Pancreas (tissue), 10 donors: ENCODE measurements around the gene LZTR1. TPM values are rescaled to one million over a fixed set of nuclear protein-coding genes. Genes with fewer than 3 reads are reported as not detected.

Experiments
- ATAC-seq, 4 donors: fragments of 200-7000 bp; cut with Tn5 transposase; one replicate each; pipeline versions ENCODE4 v1.8.0 to v1.9.1; 2020; ENCODE audit warnings: mild to moderate bottlenecking in 4 of 4, moderate library complexity in 4 of 4
- DNase-seq, 6 donors: peaks; one replicate each; pipeline ENCODE4 v3.0.0-alpha.2; 2020
- FAIRE-seq: peaks from 2 replicates; lab custom pipeline; 2012; peaks lifted over from hg19 to GRCh38; lab: Jason Lieb, UNC
- H3K27ac ChIP-seq, 4 donors: fragments of 200-600 bp; sonication (generic); 1 replicate in 3 of 4; 2 replicates in 1 of 4; pipeline versions ENCODE4 v1.5.0 to v1.8.0; 2020
- H3K27me3 ChIP-seq, 4 donors: fragments of 200-600 bp; one replicate each; pipeline ENCODE4 v1.8.0; 2021
- H3K36me3 ChIP-seq, 3 donors: fragments of 200-600 bp; sonication (generic) in 1 of 3; one replicate each; pipeline versions ENCODE4 v1.5.0 to v1.8.0; 2020 to 2021
- H3K4me1 ChIP-seq, 3 donors: fragments of 200-600 bp; one replicate each; pipeline ENCODE4 v1.8.0; 2021
- H3K4me3 ChIP-seq, 4 donors: fragments of 200-600 bp; sonication (generic) in 2 of 4; one replicate each; pipeline versions ENCODE4 v1.5.0 to v1.8.0; 2020 to 2021
- H3K9me3 ChIP-seq, 4 donors: fragments of 200-600 bp; one replicate each; pipeline ENCODE4 v1.8.0; 2021
- WGBS, 2 donors: extraction: QIAGEN DNeasy Blood & Tissue Kit; methylation state at CpG; one replicate each; pipeline ENCODE4 v1.1.7; 2013; 5-methylcytosine and 5-hydroxymethylcytosine counted together
- intact Hi-C, 3 donors: fragments of 100-400 bp; cut with DNase I; formaldehyde crosslinking; loops; one replicate each; pipeline versions ENCODE4 v1.11.1 to v1.14.2; 2022
- polyA plus RNA-seq, 2 donors: library from polyadenylated mRNA; stranded (reverse); fragments of 200-250 nt; gene quantifications; one replicate each; pipeline ENCODE4 v1.2.3, GENCODE V29; 2013
- total RNA-seq, 6 donors: library from RNA; stranded (reverse); fragmentation: NEBNext Ultra II Directional in 4 of 6; extraction: Animal tissue kit (Norgen Biotek cat#: 25700) in 4 of 6; gene quantifications; one replicate each; pipeline versions ENCODE4 v1.2.1 to v1.2.4, GENCODE V29; 2021 to 2023
- TF ChIP-seq, protein P1 (sequence below), 4 donors: fragments of 200-600 bp; sonication (generic) in 3 of 4; IDR thresholded peaks; one replicate each; pipeline versions ENCODE4 v1.5.0 to v1.8.0; 2021; ENCODE audit warnings: antibody characterized with exemption in 4 of 4
- donor health status: healthy with polysubstance abuse.
- donor health status: DM: no; HTN: no; CAD: no; lungs with moderate emphysema.
- donor health status: DM: no; HTN: no; CAD: no.
- donor health status: control.
- donor health status: control.
- donor health status: Bipolar disorder and iron deficiency.
- donor health status: DM: yes; HTN: yes; CAD: no.
- donor health status: DM: no; HTN: no; CAD: no.
- donor health status: DM: no; HTN: no; CAD: no.
- donor health status: DM: yes; HTN: yes; CAD: no.

The LZTR1 gene
- total and polyA plus RNA-seq, 8 donors, result 15.0 to 56.2 (median 22.5) TPM

DNA sequence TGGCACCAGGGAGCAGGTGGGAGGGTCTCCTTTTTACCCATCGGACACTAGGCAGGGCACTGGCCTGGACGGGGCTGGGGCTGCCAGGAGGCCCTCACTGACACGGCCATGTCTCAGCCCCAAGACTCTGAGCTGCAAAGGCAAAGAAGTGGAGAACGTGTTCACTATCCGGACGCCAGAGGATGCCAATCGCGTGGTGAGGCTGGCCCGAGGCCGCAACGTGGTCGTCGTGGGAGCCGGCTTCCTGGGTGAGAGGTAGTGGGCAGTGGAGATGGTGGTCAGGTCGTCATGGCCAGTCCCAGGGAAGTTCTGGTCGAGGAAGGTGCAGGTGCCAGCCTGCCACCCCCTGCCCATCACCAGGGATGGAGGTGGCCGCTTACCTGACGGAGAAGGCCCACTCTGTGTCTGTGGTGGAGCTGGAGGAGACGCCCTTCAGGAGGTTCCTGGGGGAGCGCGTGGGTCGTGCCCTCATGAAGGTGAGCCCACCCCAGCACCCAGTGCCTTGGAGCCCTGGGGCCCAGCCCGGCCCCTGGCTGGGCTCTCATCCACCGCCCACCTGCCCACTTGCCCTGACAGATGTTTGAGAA, 5.7 kb upstream of the LZTR1 start:
- ATAC-seq (no peak), DNase-seq (no peak), FAIRE-seq (no peak)
- H3K9me3 ChIP-seq, result no peaks in the 10 kb centered on the region
- 68 to 75% methylated on average over 24 of the region's 24 CpGs for WGBS, 2 donors
- H3K4me1 ChIP-seq, result peaks cover 3 to 14% (median 4%) of the 10 kb centered on the region in 3 donors
- TF ChIP-seq, protein P1, sequence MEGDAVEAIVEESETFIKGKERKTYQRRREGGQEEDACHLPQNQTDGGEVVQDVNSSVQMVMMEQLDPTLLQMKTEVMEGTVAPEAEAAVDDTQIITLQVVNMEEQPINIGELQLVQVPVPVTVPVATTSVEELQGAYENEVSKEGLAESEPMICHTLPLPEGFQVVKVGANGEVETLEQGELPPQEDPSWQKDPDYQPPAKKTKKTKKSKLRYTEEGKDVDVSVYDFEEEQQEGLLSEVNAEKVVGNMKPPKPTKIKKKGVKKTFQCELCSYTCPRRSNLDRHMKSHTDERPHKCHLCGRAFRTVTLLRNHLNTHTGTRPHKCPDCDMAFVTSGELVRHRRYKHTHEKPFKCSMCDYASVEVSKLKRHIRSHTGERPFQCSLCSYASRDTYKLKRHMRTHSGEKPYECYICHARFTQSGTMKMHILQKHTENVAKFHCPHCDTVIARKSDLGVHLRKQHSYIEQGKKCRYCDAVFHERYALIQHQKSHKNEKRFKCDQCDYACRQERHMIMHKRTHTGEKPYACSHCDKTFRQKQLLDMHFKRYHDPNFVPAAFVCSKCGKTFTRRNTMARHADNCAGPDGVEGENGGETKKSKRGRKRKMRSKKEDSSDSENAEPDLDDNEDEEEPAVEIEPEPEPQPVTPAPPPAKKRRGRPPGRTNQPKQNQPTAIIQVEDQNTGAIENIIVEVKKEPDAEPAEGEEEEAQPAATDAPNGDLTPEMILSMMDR (IDR thresholded peaks at IDR 0.05), result no peak
- no peak overlapping the region for H3K27ac ChIP-seq
- H3K36me3 ChIP-seq, result no peaks in the 10 kb centered on the region
- intact Hi-C loops, result loop anchor here in 1 of 3 donors (10.0 kb wide), 1 partner anchor 212 kb away; no protein-coding TSS in a partner anchor
- H3K4me3 ChIP-seq, result no peak overlapping the region
- no peaks in the 10 kb centered on the region for H3K27me3 ChIP-seq

DNA sequence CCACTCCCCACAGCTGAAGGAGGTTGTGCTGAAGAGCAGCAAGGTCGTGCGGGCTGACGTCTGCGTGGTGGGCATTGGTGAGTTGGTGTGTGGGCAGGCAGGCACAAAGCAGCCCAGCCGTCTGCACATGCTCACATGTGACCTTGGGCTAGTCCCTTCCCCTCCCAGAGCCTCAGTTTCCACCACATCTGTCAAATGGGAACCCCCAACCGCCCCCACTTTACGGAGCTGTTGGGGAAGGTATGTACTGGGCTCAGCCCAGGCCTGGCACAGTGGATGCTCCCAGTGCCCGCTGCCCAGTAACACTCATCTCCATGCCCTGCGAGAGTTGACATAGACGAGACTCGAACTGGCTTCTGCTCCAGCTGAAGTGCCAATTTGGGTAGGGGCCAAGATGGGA, 5.1 kb upstream of the LZTR1 start:
- ATAC-seq, result no peak
- intact Hi-C loops, result loop anchor here in 1 of 3 donors (10.0 kb wide), 1 partner anchor 212 kb away; no protein-coding TSS in a partner anchor

DNA sequence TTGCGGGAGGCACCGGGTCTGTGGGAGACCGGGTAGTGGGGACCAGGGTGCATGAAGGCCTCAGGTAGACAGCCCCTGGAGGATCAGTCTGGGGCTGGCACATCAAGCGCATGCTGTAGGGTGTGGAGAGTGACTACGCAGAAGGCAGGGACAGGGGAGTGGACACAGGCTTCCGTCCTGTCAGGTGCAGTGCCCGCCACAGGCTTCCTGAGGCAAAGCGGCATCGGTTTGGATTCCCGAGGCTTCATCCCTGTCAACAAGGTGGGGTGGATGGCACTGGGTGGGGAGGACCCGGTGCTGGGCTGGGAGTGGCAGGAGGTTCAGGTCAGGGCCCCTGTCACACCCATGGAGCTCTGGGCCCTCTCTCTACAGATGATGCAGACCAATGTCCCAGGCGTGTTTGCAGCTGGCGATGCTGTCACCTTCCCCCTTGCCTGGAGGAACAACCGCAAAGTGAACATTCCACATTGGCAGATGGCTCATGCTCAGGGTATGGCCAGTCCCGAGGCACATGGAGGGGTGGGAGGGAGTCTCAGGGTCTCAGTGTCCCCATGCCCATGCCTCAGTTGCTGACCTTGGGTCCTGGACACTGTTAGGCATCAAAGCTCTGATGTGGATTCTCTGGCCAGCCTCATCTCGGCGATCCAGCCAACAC, 4.5 kb upstream of the LZTR1 start:
- no peak for FAIRE-seq
- no peak for DNase-seq
- ATAC-seq, result no peak
- peaks cover 3 to 15% (median 4%) of the 10 kb centered on the region in 3 donors for H3K4me1 ChIP-seq
- no peak overlapping the region for H3K27ac ChIP-seq
- 86 to 92% methylated on average over 15 to 17 of the region's 17 CpGs for WGBS, 2 donors
- H3K4me3 ChIP-seq, result no peak overlapping the region
- intact Hi-C loops, result loop anchor here in 1 of 3 donors (10.0 kb wide), 1 partner anchor 213 kb away; no protein-coding TSS in a partner anchor
- no peaks in the 10 kb centered on the region for H3K27me3 ChIP-seq
- H3K9me3 ChIP-seq, result no peaks in the 10 kb centered on the region
- TF ChIP-seq, protein P1 (IDR thresholded peaks at IDR 0.05), result no peak
- no peaks in the 10 kb centered on the region for H3K36me3 ChIP-seq

More for the DNA sequence above, 5.1 kb upstream of the LZTR1 start:
- Histone ChIP-seq H3K27ac (no peak overlapping the region), H3K4me3 (no peak overlapping the region), H3K27me3 (no peaks in the 10 kb centered on the region), H3K36me3 (no peaks in the 10 kb centered on the region), H3K9me3 (no peaks in the 10 kb centered on the region), H3K4me1 (peaks cover 3 to 15% (median 4%) of the 10 kb centered on the region in 3 donors)
- TF ChIP-seq, protein P1 (IDR thresholded peaks at IDR 0.05), result no peak
- no peak for FAIRE-seq
- 68 to 69% methylated on average over 9 to 11 of the region's 11 CpGs for WGBS, 2 donors
- DNase-seq, result no peak

DNA sequence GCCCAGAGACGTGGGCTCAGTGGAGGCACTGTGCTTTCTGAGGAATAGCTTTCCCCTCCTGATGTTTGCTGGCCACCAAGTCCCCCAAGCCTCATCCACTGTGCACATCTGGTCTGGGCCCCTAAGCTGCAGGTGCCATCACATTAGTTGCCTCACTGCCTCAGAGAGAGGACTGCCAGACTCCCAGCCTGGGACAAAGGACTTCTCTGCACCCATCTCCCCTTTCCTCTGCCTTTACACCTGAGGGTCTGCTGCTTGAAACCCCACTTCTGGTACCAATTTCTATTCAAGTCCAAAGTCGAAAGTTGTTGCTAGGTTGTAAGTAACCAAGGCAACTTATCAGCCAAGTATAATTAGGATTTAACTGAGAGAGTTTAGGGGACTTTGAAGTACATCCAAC, 3.7 kb upstream of the LZTR1 start:
- no peak overlapping the region for H3K4me3 ChIP-seq
- H3K27me3 ChIP-seq, result no peaks in the 10 kb centered on the region
- TF ChIP-seq, protein P1 (IDR thresholded peaks at IDR 0.05), result no peak
- peaks cover 3 to 21% (median 4%) of the 10 kb centered on the region in 3 donors for H3K4me1 ChIP-seq
- no peak overlapping the region for H3K27ac ChIP-seq
- DNase-seq, result no peak
- no peak for FAIRE-seq
- H3K9me3 ChIP-seq, result no peaks in the 10 kb centered on the region
- intact Hi-C loops, result loop anchor here in 1 of 3 donors (10.0 kb wide), 1 partner anchor 214 kb away; no protein-coding TSS in a partner anchor
- no peaks in the 10 kb centered on the region for H3K36me3 ChIP-seq
- no peak for ATAC-seq
- WGBS, 2 donors, result 72 to 90% methylated on average over 2 of the region's 2 CpGs
